ENCODE measurements around the gene MITD1. TPM values are rescaled to one million over a fixed set of nuclear protein-coding genes. Genes with fewer than 3 reads are reported as not detected.

The MITD1 gene
- total and polyA plus RNA-seq, 2 of the 13 experiments (the other 11 are each of a cell fraction or from before 2014, with no cell fraction given) = 17.8 to 43.7 TPM

- peak; percentile 92 for TF ChIP-seq MAZ (IDR thresholded peaks at IDR 0.05; ENCODE audit: borderline replicate concordance, low read depth, low read length)
- TF ChIP-seq MAZ (CRISPR knock-in tag; IDR thresholded peaks at IDR 0.05; ENCODE audit: low read depth) = peak; percentile 95
- peak; percentile 98; the same call in 1 of the 2 replicates for TF ChIP-seq SAFB2 (CRISPR knock-in tag; IDR thresholded peaks at IDR 0.05; ENCODE audit: borderline replicate concordance, low read depth)
- TF ChIP-seq PPARG (CRISPR knock-in tag; conservative IDR thresholded peaks at IDR 0.05) = 0 out of 2 replicates have a peak, but pooled peaks have one; percentile 4
- no peak; the same call in none of the 2 replicates for TF ChIP-seq ZNF564 (CRISPR knock-in tag; IDR thresholded peaks at IDR 0.05)
- TF ChIP-seq ZBTB3 (CRISPR knock-in tag; IDR thresholded peaks at IDR 0.05; ENCODE audit: borderline replicate concordance, low read depth) = no peak
- TF ChIP-seq CREM (IDR thresholded peaks at IDR 0.05) = peak; percentile 33; the same call in 1 of the 2 replicates
- no peak for TF ChIP-seq CREM (CRISPR knock-in tag; IDR thresholded peaks at IDR 0.05)
- peak; percentile 27 for TF ChIP-seq IKZF4 (CRISPR knock-in tag; IDR thresholded peaks at IDR 0.05; ENCODE audit: borderline replicate concordance, low read depth, not compliant biosample characterization)
- peak; percentile 69 for TF ChIP-seq ZNF710 (CRISPR knock-in tag; IDR thresholded peaks at IDR 0.05; ENCODE audit: borderline replicate concordance)
- peak; percentile 66 for TF ChIP-seq ZNF335 (CRISPR knock-in tag; IDR thresholded peaks at IDR 0.05)
- TF ChIP-seq E2F5 (CRISPR knock-in tag; conservative IDR thresholded peaks at IDR 0.05) = 0 out of 2 replicates have a peak, but pooled peaks have one; percentile 13
- TF ChIP-seq ZNF292 (CRISPR knock-in tag; IDR thresholded peaks at IDR 0.05; ENCODE audit: borderline replicate concordance, low read depth) = peak; percentile 69; the same call in 1 of the 2 replicates
- TF ChIP-seq ZNF674 (CRISPR knock-in tag; IDR thresholded peaks at IDR 0.05; ENCODE audit: low read depth) = no peak; the same call in 1 of the 2 replicates
- no peak; the same call in 1 of the 2 replicates for TF ChIP-seq FOSL2 (CRISPR knock-in tag; IDR thresholded peaks at IDR 0.05)
- TF ChIP-seq PRMT3 (CRISPR knock-in tag; IDR thresholded peaks at IDR 0.05; ENCODE audit: borderline replicate concordance, low read depth) = no peak
- TF ChIP-seq TOPORS (CRISPR knock-in tag; IDR thresholded peaks at IDR 0.05) = peak; percentile 38; the same call in 1 of the 2 replicates
- no peak for TF ChIP-seq SMARCE1 (IDR thresholded peaks at IDR 0.05; ENCODE audit: borderline replicate concordance)
- peak; percentile 56 for TF ChIP-seq SALL1 (CRISPR knock-in tag; IDR thresholded peaks at IDR 0.05)
- TF ChIP-seq SRY (CRISPR knock-in tag; IDR thresholded peaks at IDR 0.05) = peak; percentile 86; the same call in 1 of the 2 replicates
- peak; percentile 97 for TF ChIP-seq POGK (CRISPR knock-in tag; conservative IDR thresholded peaks at IDR 0.05)
- TF ChIP-seq MAX (IDR thresholded peaks at IDR 0.05) = peak; percentile 82
- no peak for TF ChIP-seq ZNF282 (IDR thresholded peaks at IDR 0.05; ENCODE audit: partially characterized antibody)
- 0 out of 2 replicates have a peak, but pooled peaks have one; percentile 19 for TF ChIP-seq TARDBP (CRISPR knock-in tag; IDR thresholded peaks at IDR 0.05)
These were observed 39.4 kb downstream of the MITD1 start, which contains the start of gene C2orf15 (continued) for GRCh38 chr2:99141110-99142108.

Measured in HepG2 (cell line).